EH (cell line): ENCODE data around the gene LRRC28.

Experiments
- DNase-seq: peaks from one replicate; pipeline ENCODE4 v3.0.0-alpha.2; 2015; ENCODE audit warnings: low read depth

Gene LRRC28

GRCh38 chr15:99343208-99343607 lies 91.9 kb downstream of the LRRC28 start:
- no peak for DNase-seq

DNA sequence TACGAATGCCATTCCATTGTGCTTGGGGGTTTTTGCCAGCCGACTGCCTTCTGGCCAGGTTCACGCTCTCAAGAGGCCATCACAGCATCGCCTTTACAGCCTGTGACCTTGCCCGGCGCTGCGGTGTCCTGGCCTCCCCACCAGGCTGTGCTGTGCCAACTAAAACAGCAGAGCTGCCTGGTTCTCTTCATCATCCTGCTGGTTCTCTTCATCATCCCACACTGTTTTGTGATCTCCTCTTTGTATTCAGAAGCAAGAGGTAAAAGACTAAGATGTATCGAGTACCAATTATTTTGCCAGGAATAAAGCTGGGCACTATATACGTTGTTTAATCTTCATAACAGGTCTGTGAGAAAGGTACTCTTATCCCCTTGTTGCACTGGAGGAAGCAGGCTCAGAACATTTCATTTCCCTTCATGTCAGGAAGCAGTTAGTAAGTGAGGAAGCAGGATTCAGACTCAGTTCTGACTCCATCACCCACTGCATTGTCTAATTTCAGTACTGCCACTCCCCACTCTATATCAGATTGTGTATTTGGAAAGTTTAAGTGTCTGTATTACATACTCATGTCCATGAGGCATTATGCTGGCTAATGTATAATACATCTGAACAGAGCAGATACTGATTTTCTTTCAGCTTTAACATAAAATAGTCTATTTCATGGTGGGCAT lies 92.7 kb downstream of the LRRC28 start:
- DNase-seq = no peak

GRCh38 chr15:99344639-99345038 lies 93.4 kb downstream of the LRRC28 start:
- no peak for DNase-seq

- DNase-seq = no peak
Measured at GRCh38 chr15:99345242-99345641, 94.0 kb downstream of the LRRC28 start.

DNA sequence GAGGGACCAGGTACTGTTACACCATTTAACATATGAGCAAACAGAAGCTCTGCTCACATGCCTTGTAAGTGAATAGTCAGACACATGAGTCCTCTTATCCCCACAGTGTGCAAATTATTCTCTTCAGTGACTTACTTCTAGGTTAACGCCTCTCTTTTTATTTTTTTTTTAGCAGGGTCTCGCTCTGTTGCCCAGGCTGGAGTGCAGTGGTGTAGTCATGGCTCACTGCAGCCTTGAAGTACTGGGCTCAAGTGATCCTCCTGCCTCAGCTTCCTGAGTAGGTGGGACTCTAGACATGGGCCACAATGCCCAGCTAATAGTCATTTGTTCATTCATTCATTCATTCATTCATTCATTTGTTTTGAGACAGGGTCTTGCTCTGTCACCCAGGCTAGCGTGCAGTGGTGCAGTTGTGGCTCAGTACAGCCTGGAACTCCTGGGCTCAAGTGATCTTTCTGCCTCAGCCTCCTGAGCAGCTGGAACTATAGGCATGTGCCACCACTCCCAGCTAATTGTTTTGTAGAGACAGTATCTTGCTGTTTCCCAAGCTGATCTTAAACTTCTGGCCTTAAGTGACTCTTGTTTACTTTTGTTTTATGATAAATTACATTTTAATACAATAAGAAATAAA lies 94.7 kb downstream of the LRRC28 start:
- no peak for DNase-seq

- peak; percentile 25 for DNase-seq
Measured at GRCh38 chr15:99347574-99347973, 96.3 kb downstream of the LRRC28 start.

DNA sequence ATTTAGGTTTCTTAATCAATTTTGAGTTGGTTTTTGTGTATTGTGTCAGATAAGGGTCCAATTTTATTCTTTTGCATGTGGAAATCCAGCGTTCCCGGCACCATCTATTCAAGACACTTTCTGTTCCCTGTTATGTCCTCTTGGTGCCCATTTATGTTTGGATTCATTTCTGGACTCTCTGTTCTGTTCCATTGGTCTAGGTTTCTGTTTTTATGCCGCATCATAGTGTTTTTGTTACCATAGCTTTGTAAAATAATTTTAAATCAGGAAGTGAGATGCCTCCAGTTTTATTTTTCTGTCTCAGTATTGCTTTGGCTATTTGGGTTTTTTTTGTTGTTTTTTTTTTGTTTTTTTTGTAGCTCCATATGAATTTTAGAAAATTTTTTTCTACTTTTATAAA lies 97.1 kb downstream of the LRRC28 start:
- DNase-seq = no peak

DNA sequence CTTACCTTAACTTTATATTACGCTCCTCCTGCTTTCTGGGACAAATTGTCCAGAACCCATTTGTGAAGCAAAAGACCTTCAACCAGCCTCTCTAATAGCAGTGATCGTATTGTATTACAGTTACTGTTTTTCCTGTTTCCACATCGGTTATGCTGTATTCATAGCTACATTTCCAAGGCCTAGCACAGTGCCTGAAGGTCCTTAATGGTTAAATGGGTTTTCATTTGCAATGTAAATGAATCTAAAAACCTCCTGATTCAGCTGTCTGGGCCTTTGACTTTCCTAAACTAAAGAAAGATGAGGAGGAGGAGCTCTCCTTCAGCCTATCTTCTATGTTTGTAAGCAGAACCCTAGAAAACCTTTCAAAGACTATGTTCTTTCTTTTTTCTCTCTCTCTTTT lies 99.1 kb downstream of the LRRC28 start:
- no peak for DNase-seq

DNA sequence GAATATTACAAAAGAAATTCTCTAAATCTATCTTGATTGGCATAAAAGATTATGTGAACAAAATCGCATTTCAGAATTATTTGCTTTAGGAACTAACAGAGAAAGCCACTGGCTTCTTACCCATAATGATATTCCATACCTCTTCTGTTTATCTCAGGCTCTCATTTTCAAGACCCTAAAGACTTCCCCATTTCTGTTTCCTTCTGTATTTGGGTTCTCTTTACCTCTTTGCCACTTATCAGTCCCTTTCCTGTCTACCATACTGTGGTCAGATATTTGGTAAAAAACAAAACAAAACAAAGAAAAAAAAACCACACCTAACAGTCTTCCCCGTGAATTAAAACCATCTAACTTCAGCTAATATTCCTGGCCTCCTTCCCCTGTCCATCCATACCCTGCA lies 108.5 kb downstream of the LRRC28 start:
- DNase-seq = no peak

DNA sequence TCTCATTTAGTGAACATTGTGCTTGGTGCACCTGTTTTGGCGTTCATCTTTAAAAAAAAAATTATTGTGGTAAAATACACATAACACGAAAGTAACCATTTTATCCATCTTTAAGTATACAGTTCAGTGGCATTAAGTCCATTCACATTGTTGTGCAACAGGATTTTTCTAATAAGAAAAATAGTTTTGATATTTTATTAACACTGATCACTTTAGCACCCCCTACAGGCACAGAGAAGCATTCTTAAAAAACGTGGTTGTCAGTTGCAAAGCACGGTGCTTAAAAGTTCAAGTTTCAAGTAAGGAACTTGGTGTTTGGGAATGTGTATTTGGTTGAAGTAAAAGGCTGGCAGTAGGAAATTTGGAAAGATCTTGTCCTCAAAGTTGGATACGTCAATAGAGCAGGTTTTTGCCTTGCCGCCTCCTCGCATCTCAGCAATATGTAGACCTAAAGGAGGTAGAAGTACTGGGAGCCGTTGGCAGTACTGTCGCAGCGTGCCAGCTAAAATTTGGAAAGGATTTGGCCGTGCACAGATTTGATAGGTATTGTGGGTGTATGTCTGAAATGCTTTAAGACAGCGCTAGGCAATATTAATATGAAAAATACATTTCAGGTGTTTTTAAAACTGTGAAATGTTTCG lies 110.4 kb downstream of the LRRC28 start:
- peak; percentile 18 for DNase-seq

DNA sequence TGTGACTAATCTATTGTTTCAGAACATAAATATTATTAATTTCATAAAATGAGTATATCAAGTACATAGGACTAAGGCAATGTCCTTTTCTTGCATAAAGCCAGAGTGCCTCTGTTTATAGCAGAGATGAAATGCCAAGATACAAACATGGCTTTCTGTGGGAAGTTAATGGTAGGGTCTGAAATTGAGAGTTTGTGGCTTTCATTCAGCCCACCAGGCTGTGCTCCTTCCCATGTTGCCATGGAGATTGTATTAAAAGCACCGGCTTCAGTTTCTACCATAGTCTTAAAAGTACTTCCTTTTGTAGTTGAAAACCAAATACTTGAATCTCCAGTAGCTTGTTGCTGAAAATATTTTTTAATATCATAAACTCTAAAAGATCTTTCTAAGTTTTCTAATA lies 114.0 kb downstream of the LRRC28 start:
- DNase-seq = no peak

GRCh38 chr15:99366013-99366412 lies 114.7 kb downstream of the LRRC28 start:
- no peak for DNase-seq

- DNase-seq = no peak
Measured at GRCh38 chr15:99368743-99369142, 117.5 kb downstream of the LRRC28 start.

GRCh38 chr15:99369196-99369595 lies 117.9 kb downstream of the LRRC28 start:
- DNase-seq = no peak

- peak; percentile 11 for DNase-seq
Measured at GRCh38 chr15:99371180-99372103, 120.2 kb downstream of the LRRC28 start.

GRCh38 chr15:99385005-99385669 lies 133.9 kb downstream of the LRRC28 start:
- no peak for DNase-seq

DNA sequence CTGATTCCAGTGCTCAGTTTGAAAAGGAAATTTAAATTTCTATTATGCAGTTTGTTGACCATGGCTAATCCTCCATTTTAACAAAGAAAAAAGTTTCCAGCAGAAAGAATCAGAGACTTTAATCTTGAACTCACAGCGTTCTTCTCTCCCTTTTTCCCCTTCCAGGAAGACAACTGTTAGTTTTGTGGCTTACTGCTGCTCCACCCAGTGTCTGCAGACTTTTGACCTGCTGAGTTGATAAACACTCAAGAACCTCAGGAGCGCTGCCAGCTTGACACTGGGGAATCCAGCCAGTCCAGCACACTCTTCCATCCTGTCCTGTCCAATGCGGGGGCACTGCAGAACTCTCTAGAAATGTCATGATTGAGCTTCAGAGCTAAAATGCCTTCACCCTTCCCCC lies 134.6 kb downstream of the LRRC28 start:
- peak; percentile 49 for DNase-seq

GRCh38 chr15:99386391-99386790 lies 135.1 kb downstream of the LRRC28 start:
- DNase-seq = no peak

GRCh38 chr15:99387421-99388168 lies 136.3 kb downstream of the LRRC28 start:
- no peak for DNase-seq

DNA sequence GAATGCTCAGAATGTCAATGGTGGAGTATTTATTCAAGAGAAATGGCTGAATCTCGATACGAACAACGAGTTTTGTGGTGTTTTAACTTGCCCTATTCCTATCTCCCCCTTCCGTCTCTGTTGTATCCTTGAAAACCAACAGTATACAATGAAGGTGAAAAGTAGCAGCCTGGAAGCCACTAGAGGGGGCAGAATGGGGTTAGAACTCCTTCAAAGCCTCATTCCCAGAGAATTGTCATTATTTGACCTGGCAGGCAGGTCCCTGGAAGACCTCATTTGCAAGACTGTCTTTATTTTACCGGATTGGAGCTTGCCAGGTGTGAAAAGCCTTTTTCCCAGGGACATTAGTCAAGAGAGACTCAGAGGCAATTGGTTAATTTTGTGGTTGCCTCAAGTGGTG lies 139.4 kb downstream of the LRRC28 start:
- peak; percentile 8 for DNase-seq

DNA sequence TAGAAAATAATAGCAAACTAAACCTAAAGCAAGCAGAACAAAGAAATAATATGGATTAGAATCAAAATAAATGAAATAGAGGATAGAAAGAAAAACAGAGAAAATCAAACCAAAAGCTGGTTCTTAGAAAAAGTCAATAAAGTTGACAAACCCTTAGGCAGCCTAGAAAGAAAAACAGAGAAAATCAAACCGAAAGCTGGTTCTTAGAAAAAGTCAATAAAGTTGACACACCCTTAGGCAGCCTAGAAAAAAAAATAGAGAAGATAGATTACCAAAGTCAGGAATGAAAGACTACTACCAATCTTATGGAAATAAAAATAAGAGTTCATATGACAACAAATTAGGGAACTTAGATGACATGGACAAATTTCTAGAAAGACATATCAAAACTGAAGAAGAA lies 142.4 kb downstream of the LRRC28 start:
- DNase-seq = no peak
